ENCODE measurements around the gene SCTR. TPM values are rescaled to one million over a fixed set of nuclear protein-coding genes. Genes with fewer than 3 reads are reported as not detected.
A peak's percentile ranks its signal among the peaks of the same experiment; 100 is the strongest.

SCTR gene
- total and polyA plus RNA-seq, 2 of the 13 experiments (the other 11 are each of a cell fraction or from before 2014, with no cell fraction given) = not detected

GRCh38 chr2:119480718-119481142 lies 43.6 kb downstream of the SCTR start:
- Histone ChIP-seq H3K4me2 (ENCODE audit: low read depth, low read length) (peak overlapping the region; percentile 47), H3K4me3 (replicated peaks in 1 of 3; ENCODE audit: insufficient read depth in 1 of 3, low read depth in 2 of 3, low read length in 3 of 3) (peak overlapping the region in 1 of 3 experiments; percentile 27; a peak in 1 of 6 replicates), H4K20me1 (ENCODE audit: insufficient read depth, low read length) (no peaks in the 10 kb centered on the region), H3K27ac (ENCODE audit: extremely low read length, insufficient read depth, low read length) (no peak overlapping the region), H3K79me2 (ENCODE audit: insufficient read depth, low read length) (no peaks in the 10 kb centered on the region), H3K27me3 (ENCODE audit: control insufficient read depth in 1 of 2, insufficient read depth in 2 of 2, low read length in 2 of 2) (peaks cover 0 to 74% of the 10 kb centered on the region in 2 experiments; a peak in 4 of 5 replicates), H2AFZ (ENCODE audit: low read length) (no peak overlapping the region), H3K36me3 (replicated peaks in 1 of 2; ENCODE audit: control insufficient read depth in 1 of 2, insufficient read depth in 2 of 2, low read length in 2 of 2) (no peaks in the 10 kb centered on the region), H3K4me1 (ENCODE audit: insufficient read depth, low read length) (peaks cover 55% of the 10 kb centered on the region), H3K9me3 (ENCODE audit: low read length) (no peaks in the 10 kb centered on the region), H3K9ac (ENCODE audit: insufficient read depth, low read depth, low read length) (no peak overlapping the region)
- BruUV-seq (replicated peaks) = no TSS peak
- in situ Hi-C loops (cut with HindIII; ENCODE audit: extremely low pct_ligation_motif_present, low pct_unique_long_range_greater_than_20kb) (loop anchor here (5.0 kb wide), 1 partner anchor 258 kb away; the partner anchor contains the start of gene STEAP3), intact Hi-C loops (cut with micrococcal nuclease; ENCODE audit: unreplicated experiment) (no loop called here)
- CTCF ChIA-PET (ENCODE audit: low intra/inter-chr PET ratio, low total read pairs) = no interaction called here
- DNase-seq (ENCODE audit: low spot score) (peak; percentile 48), ATAC-seq (peak; percentile 36), FAIRE-seq (peak; percentile 67)
- POLR2A ChIA-PET = interaction anchor here (1.4 kb wide), 1 partner anchor 114 kb away, joined by 7 read pairs; the partner anchor contains the start of genes C2orf76 and DBI
- WGBS (ENCODE audit: low lambda C conversion rate) = 23% methylated on average over 11 of the region's 11 CpGs
- TF ChIP-seq, protein P1, sequence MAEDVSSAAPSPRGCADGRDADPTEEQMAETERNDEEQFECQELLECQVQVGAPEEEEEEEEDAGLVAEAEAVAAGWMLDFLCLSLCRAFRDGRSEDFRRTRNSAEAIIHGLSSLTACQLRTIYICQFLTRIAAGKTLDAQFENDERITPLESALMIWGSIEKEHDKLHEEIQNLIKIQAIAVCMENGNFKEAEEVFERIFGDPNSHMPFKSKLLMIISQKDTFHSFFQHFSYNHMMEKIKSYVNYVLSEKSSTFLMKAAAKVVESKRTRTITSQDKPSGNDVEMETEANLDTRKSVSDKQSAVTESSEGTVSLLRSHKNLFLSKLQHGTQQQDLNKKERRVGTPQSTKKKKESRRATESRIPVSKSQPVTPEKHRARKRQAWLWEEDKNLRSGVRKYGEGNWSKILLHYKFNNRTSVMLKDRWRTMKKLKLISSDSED (CRISPR knock-in tag; IDR thresholded peaks at IDR 0.05) = no peak
- TF ChIP-seq NFKB2 (CRISPR knock-in tag; IDR thresholded peaks at IDR 0.05; ENCODE audit: borderline replicate concordance) = 0 out of 2 replicates have a peak, but pooled peaks have one; percentile 36
- TF ChIP-seq, protein P2, sequence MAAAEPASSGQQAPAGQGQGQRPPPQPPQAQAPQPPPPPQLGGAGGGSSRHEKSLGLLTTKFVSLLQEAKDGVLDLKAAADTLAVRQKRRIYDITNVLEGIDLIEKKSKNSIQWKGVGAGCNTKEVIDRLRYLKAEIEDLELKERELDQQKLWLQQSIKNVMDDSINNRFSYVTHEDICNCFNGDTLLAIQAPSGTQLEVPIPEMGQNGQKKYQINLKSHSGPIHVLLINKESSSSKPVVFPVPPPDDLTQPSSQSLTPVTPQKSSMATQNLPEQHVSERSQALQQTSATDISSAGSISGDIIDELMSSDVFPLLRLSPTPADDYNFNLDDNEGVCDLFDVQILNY (CRISPR knock-in tag; conservative IDR thresholded peaks at IDR 0.05) = no peak
- TF ChIP-seq ASH2L (IDR thresholded peaks at IDR 0.05; ENCODE audit: insufficient read length, low read depth, low read length) = no peak
- TF ChIP-seq RNF2 (conservative IDR thresholded peaks at IDR 0.05; ENCODE audit: low read depth) = no peak
- no peak for TF ChIP-seq ZNF607 (CRISPR knock-in tag; IDR thresholded peaks at IDR 0.05; ENCODE audit: borderline replicate concordance)
- TF ChIP-seq ZNF883 (CRISPR knock-in tag; IDR thresholded peaks at IDR 0.05; ENCODE audit: not compliant biosample characterization) = no peak
- TF ChIP-seq CSRNP2 (CRISPR knock-in tag; conservative IDR thresholded peaks at IDR 0.05; ENCODE audit: low read depth) = no peak
- no peak for TF ChIP-seq ERF (CRISPR knock-in tag; IDR thresholded peaks at IDR 0.05)
- TF ChIP-seq CBFB (CRISPR knock-in tag; IDR thresholded peaks at IDR 0.05) = no peak
- no peak for TF ChIP-seq SP140L (CRISPR knock-in tag; IDR thresholded peaks at IDR 0.05; ENCODE audit: borderline replicate concordance)
- TF ChIP-seq MLLT10 (CRISPR knock-in tag; IDR thresholded peaks at IDR 0.05) = no peak
- TF ChIP-seq, protein P3, sequence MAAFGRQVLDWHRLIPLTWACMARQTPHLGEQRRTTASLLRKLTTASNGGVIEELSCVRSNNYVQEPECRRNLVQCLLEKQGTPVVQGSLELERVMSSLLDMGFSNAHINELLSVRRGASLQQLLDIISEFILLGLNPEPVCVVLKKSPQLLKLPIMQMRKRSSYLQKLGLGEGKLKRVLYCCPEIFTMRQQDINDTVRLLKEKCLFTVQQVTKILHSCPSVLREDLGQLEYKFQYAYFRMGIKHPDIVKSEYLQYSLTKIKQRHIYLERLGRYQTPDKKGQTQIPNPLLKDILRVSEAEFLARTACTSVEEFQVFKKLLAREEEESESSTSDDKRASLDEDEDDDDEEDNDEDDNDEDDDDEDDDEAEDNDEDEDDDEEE (CRISPR knock-in tag; IDR thresholded peaks at IDR 0.05) = no peak
- no peak for TF ChIP-seq ZNF614 (CRISPR knock-in tag; IDR thresholded peaks at IDR 0.05; ENCODE audit: borderline replicate concordance)
- TF ChIP-seq, protein P4, sequence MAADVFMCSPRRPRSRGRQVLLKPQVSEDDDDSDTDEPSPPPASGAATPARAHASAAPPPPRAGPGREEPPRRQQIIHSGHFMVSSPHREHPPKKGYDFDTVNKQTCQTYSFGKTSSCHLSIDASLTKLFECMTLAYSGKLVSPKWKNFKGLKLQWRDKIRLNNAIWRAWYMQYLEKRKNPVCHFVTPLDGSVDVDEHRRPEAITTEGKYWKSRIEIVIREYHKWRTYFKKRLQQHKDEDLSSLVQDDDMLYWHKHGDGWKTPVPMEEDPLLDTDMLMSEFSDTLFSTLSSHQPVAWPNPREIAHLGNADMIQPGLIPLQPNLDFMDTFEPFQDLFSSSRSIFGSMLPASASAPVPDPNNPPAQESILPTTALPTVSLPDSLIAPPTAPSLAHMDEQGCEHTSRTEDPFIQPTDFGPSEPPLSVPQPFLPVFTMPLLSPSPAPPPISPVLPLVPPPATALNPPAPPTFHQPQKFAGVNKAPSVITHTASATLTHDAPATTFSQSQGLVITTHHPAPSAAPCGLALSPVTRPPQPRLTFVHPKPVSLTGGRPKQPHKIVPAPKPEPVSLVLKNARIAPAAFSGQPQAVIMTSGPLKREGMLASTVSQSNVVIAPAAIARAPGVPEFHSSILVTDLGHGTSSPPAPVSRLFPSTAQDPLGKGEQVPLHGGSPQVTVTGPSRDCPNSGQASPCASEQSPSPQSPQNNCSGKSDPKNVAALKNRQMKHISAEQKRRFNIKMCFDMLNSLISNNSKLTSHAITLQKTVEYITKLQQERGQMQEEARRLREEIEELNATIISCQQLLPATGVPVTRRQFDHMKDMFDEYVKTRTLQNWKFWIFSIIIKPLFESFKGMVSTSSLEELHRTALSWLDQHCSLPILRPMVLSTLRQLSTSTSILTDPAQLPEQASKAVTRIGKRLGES (CRISPR knock-in tag; IDR thresholded peaks at IDR 0.05; ENCODE audit: borderline replicate concordance) = no peak
